Breast epithelium (tissue), 3 donors: ENCODE data around the gene ATXN1.

Experiments used
- CTCF ChIP-seq, 3 donors: fragments of 450-650 bp; IDR thresholded peaks; one replicate each; pipeline ENCODE4 v1.5.1; 2016 to 2017; ENCODE audit warnings: antibody characterized with exemption in 3 of 3, mild to moderate bottlenecking in 3 of 3, moderate library complexity in 3 of 3
- POLR2AphosphoS5 ChIP-seq, 3 donors: sonication (generic); formaldehyde crosslinking; IDR thresholded peaks; one replicate each; pipeline ENCODE4 v1.6.1; 2017; ENCODE audit warnings: antibody characterized with exemption in 3 of 3

- TF ChIP-seq CTCF (IDR thresholded peaks at IDR 0.05) (no peak), POLR2AphosphoS5 (IDR thresholded peaks at IDR 0.05) (no peak)
These were observed 129.2 kb downstream of the ATXN1 start for GRCh38 chr6:16632101-16632500.
